GM12878 (cell line): ENCODE measurements around the gene PLAAT5. TPM values are rescaled to one million over a fixed set of nuclear protein-coding genes. Genes with fewer than 3 reads are reported as not detected.

ENCODE experiments used
- ATAC-seq: fragments of 200-7000 bp; cut with Tn5 transposase; 3 replicates; pipeline ENCODE4 v1.9.1; 2020; ENCODE audit warnings: mild to moderate bottlenecking, moderate library complexity
- BruUV-seq: library from RNA; stranded (reverse); fragments of 400-500 nt; replicated peaks from 2 replicates; lab custom pipeline; 2021; lab: Mats Ljungman, UMichigan
- CTCF ChIA-PET: fragments of 300-600 bp; sonication (Branson Sonifier 250); formaldehyde crosslinking; extraction: SDS; loops from one replicate; lab custom pipeline; 2021; ENCODE audit warnings: inconsistent platforms; lab: Yijun Ruan, JAX
- POLR2A ChIA-PET: fragments of 350-600 bp; formaldehyde crosslinking; extraction: SDS; loops from one replicate; lab custom pipeline; 2021; ENCODE audit warnings: inconsistent platforms; lab: Charles Lee
- RAD21 ChIA-PET: fragments of 300-600 bp; sonication (Branson Sonifier 250); formaldehyde crosslinking; loops from one replicate; lab custom pipeline; 2023; ENCODE audit warnings: antibody characterized with exemption; ENCODE audit not compliant: unreplicated experiment; lab: Charles Lee
- SMC1A ChIA-PET: fragments of 300-600 bp; sonication (Branson Sonifier 250); formaldehyde crosslinking; loops from one replicate; lab custom pipeline; 2023; ENCODE audit not compliant: unreplicated experiment, uncharacterized antibody; lab: Charles Lee
- DNase-seq: peaks from one replicate; pipeline ENCODE4 v3.0.0-alpha.2; 2011; ENCODE audit warnings: low read depth, low spot score
- FAIRE-seq: peaks from 3 replicates; lab custom pipeline; 2011; peaks lifted over from hg19 to GRCh38; lab: Jason Lieb, UNC
- H2AFZ ChIP-seq: 2 replicates; pipeline ENCODE4 v1.6.0; 2011; ENCODE audit warnings: low read depth, low read length, control low read depth; ENCODE audit not compliant: control insufficient read depth
- H3K27ac ChIP-seq: 2 replicates; pipeline ENCODE4 v1.5.1; 2011; ENCODE audit warnings: control low read depth; ENCODE audit not compliant: control insufficient read depth, insufficient read depth
- H3K27me3 ChIP-seq, 2 experiments: replicated peaks in 1 of 2; 2 replicates each; pipeline versions ENCODE4 v1.6.0 to v1.6.1; 2011; ENCODE audit warnings: low read length in 1 of 2; ENCODE audit not compliant: control insufficient read depth in 2 of 2, insufficient read depth in 2 of 2
- H3K36me3 ChIP-seq, 2 experiments: 2 replicates each; pipeline ENCODE4 v1.5.1; 2011; ENCODE audit warnings: low read length in 1 of 2; ENCODE audit not compliant: control insufficient read depth in 2 of 2, insufficient read depth in 2 of 2
- H3K4me1 ChIP-seq: 2 replicates; pipeline ENCODE4 v1.6.1; 2011; ENCODE audit warnings: mild to moderate bottlenecking, low read length, moderate library complexity, mixed read lengths; ENCODE audit not compliant: control insufficient read depth, insufficient read depth
- H3K4me2 ChIP-seq: 2 replicates; pipeline ENCODE4 v1.6.0; 2011; ENCODE audit warnings: control low read depth; ENCODE audit not compliant: control insufficient read depth, insufficient read depth
- H3K4me3 ChIP-seq: fragments of 200-600 bp; sonication (generic); 2 replicates; pipeline ENCODE4 v1.5.1; 2016
- H3K79me2 ChIP-seq: 2 replicates; pipeline ENCODE4 v1.6.0; 2011; ENCODE audit warnings: low read length; ENCODE audit not compliant: control insufficient read depth, insufficient read depth
- H3K9ac ChIP-seq: 2 replicates; pipeline ENCODE4 v1.8.0; 2011; ENCODE audit warnings: low read length, control low read depth, mixed read lengths; ENCODE audit not compliant: control insufficient read depth, insufficient read depth
- H3K9me3 ChIP-seq: replicated peaks from 3 replicates; pipeline ENCODE4 v1.5.1; 2011; ENCODE audit warnings: mild to moderate bottlenecking, low read length; ENCODE audit not compliant: control insufficient read depth, insufficient read depth
- H4K20me1 ChIP-seq: 2 replicates; pipeline ENCODE4 v1.6.0; 2011; ENCODE audit not compliant: control insufficient read depth, insufficient read depth
- BHLHE40 ChIP-seq, 2 experiments: fragments of 450-650 bp in 1 of 2; IDR thresholded peaks; 2 replicates each; pipeline ENCODE4 v1.6.1; 2011 to 2017; ENCODE audit warnings: low read depth in 2 of 2, borderline replicate concordance in 1 of 2, improper control_type of control experiment in 1 of 2, low read length in 1 of 2, mild to moderate bottlenecking in 1 of 2
- RAD21 ChIP-seq: IDR thresholded peaks from 2 replicates; pipeline ENCODE4 v1.6.1; 2011; ENCODE audit warnings: mild to moderate bottlenecking, low read depth, low read length, moderate library complexity; ENCODE audit not compliant: insufficient read depth
- RUNX3 ChIP-seq: IDR thresholded peaks from 2 replicates; pipeline ENCODE4 v1.6.1; 2012; ENCODE audit warnings: low read length, inconsistent platforms
- WGBS: methylation state at CpG from one replicate; pipeline ENCODE4 v1.1.6; 2016; ENCODE audit warnings: low lambda C conversion rate; ENCODE audit not compliant: insufficient replicate concordance, insufficient coverage; ENCODE audit errors: missing lambda C conversion rate; 5-methylcytosine and 5-hydroxymethylcytosine counted together
- in situ Hi-C: fragments of 300-500 bp; cut with MboI; formaldehyde crosslinking; loops from 9 replicates; pipeline ENCODE4 v1.14.3; 2018; ENCODE audit warnings: mixed read lengths
- intact Hi-C: fragments of 100-400 bp; cut with micrococcal nuclease; formaldehyde crosslinking; loops from one replicate; pipeline ENCODE4 v1.14.2; 2022; ENCODE audit not compliant: unreplicated experiment
- polyA plus RNA-seq, 11 experiments: library from polyadenylated mRNA; depleted of rRNA in 4 of 11; unstranded in 6 of 11; stranded (reverse) in 5 of 11; fragments of >200 nt; fragmentation: Nextera tagmentation in 4 of 11; fragmentation: Illumina TruSeq in 1 of 11; extraction: Ambion mirVana in 4 of 11; extraction: Trizol in 1 of 11; gene quantifications; 1 replicate in 1 of 11; 2 replicates in 10 of 11; pipeline versions ENCODE4 v1.2.1 to v1.2.3, GENCODE V29; 2011 to 2016; ENCODE audit warnings: inconsistent platforms in 2 of 11, missing spikeins in 2 of 11, low read depth in 1 of 11
- total RNA-seq, 4 experiments: library from RNA; depleted of rRNA in 3 of 4; stranded (reverse); fragments of >200 nt in 3 of 4; fragmentation: Illumina TruSeq in 1 of 4; extraction: Trizol in 1 of 4; gene quantifications; 2 replicates each; pipeline versions ENCODE4 v1.2.1 to v1.2.3, GENCODE V29; 2013 to 2021

PLAAT5 gene
- total and polyA plus RNA-seq, 10 of the 15 experiments (the other 5 are each of a cell fraction or from before 2014, with no cell fraction given) = not detected

DNA sequence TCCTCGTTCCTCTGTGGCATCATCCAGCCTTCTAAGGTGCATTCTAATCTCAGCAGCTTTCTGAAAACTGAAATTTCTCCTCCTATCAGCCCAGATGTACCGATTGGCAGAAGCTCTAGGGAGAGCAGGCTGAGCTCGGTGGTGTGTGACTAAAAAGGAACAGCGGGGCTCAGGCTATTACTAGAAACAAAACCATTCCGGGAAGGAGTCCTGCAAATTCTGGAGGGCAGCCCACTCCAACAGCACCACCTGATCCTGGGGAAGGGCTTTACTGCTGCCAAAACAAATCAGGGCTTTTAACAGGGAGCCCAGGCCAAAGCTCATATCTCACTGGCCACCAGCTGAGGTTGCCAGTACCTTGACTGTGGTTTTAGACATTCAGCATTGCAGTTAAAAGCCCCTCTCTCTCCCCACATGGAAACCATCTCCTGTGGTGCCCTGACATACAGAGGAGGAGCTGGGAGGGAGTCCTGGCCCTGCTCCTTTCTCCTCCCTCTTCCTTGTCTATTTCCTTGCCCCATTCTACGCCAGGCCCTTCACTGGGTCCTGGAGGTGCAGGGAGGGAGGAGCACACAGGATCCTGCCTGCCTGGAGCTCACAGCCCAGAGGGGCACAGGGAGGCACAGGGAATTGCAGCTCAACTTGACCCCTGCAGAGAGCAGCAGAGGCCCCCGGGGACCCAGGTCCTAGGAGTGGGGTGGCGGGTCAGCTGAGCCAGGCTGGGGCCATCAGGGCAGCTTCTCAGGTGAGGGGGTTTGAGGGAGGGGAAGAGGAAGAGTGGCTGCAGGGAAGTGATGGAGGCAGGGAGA, 46.5 kb upstream of the PLAAT5 start:
- no peaks in the 10 kb centered on the region for H3K27me3 ChIP-seq
- H3K4me3 ChIP-seq = peak overlapping the region; percentile 70
- intact Hi-C loops = no loop called here
- POLR2A ChIA-PET = interaction anchor here (0.8 to 1.6 kb wide), 3 partner anchors 30 to 96 kb away, joined by 3 read pairs; no protein-coding TSS in a partner anchor
- no peaks in the 10 kb centered on the region for H3K36me3 ChIP-seq
- WGBS = 30% methylated on average over 8 of the region's 8 CpGs
- peak; percentile 31 for ATAC-seq
- CTCF ChIA-PET = interaction anchor here (0.6 to 1.9 kb wide), 8 partner anchors 14 to 201 kb away, joined by 3 to 6 read pairs (median 3); no protein-coding TSS in a partner anchor
- no TSS peak for BruUV-seq
- peak overlapping the region; percentile 47 for H3K27ac ChIP-seq
- in situ Hi-C loops = no loop called here
- no peaks in the 10 kb centered on the region for H4K20me1 ChIP-seq
- TF ChIP-seq RAD21 (0 out of 2 replicates have a peak, but pooled peaks have one; percentile 15), BHLHE40 (IDR thresholded peaks at IDR 0.05; ENCODE audit: borderline replicate concordance in 1 of 2, low read depth in 2 of 2, low read length in 1 of 2) (no peak), RUNX3 (peak; percentile 36)
- SMC1A ChIA-PET = interaction anchor here (0.7 to 3.7 kb wide), 8 partner anchors 14 to 95 kb away, joined by 3 to 12 read pairs (median 4); partner anchors contain the start of gene PLAAT2
- no peaks in the 10 kb centered on the region for H3K9me3 ChIP-seq
- peak overlapping the region; percentile 48; the same call in 1 of the 2 replicates for H3K9ac ChIP-seq
- peak; percentile 44 for FAIRE-seq
- peaks cover 30% of the 10 kb centered on the region for H3K4me1 ChIP-seq
- peak overlapping the region; percentile 59 for H2AFZ ChIP-seq
- H3K79me2 ChIP-seq = no peaks in the 10 kb centered on the region
- peak overlapping the region; percentile 75 for H3K4me2 ChIP-seq
- DNase-seq = no peak
- RAD21 ChIA-PET = interaction anchor here (0.5 to 2.2 kb wide), 7 partner anchors 25 to 96 kb away, joined by 4 to 10 read pairs (median 7); partner anchors contain the start of gene PLAAT2
